EL (cell line): ENCODE results near the gene GCG.

Experiments
- DNase-seq: peaks from one replicate; pipeline ENCODE4 v3.0.0-alpha.2; 2016

Gene GCG

GRCh38 chr2:162148956-162149355, 3.1 kb downstream of the GCG start:
- DNase-seq, result no peak

- no peak for DNase-seq
Measured at GRCh38 chr2:162143969-162144368, 8.1 kb downstream of the GCG start.

GRCh38 chr2:162138310-162138709, 13.7 kb downstream of the GCG start:
- no peak for DNase-seq

GRCh38 chr2:162127422-162127821, 24.6 kb downstream of the GCG start:
- no peak for DNase-seq

- DNase-seq, result no peak
Measured at GRCh38 chr2:162126527-162126926, 25.5 kb downstream of the GCG start.

GRCh38 chr2:162126111-162126519, 25.9 kb downstream of the GCG start:
- DNase-seq, result no peak

- no peak for DNase-seq
Measured at GRCh38 chr2:162125138-162125537, 26.9 kb downstream of the GCG start.

- peak; percentile 60 for DNase-seq
Measured at GRCh38 chr2:162123806-162124758, 28.0 kb downstream of the GCG start.

GRCh38 chr2:162118166-162119031, 33.6 kb downstream of the GCG start:
- peak; percentile 86 for DNase-seq

GRCh38 chr2:162116352-162116751, 35.7 kb downstream of the GCG start:
- DNase-seq, result peak; percentile 4

- no peak for DNase-seq
Measured at GRCh38 chr2:162115076-162115475, 37.0 kb downstream of the GCG start.

GRCh38 chr2:162114271-162114670, 37.8 kb downstream of the GCG start:
- peak; percentile 11 for DNase-seq

- peak; percentile 70 for DNase-seq
Measured at GRCh38 chr2:162113776-162114168, 38.3 kb downstream of the GCG start.

- DNase-seq, result no peak
Measured at GRCh38 chr2:162113088-162113775, 38.8 kb downstream of the GCG start.

GRCh38 chr2:162111958-162112850, 39.8 kb downstream of the GCG start:
- DNase-seq, result no peak

GRCh38 chr2:162107361-162107901, 44.6 kb downstream of the GCG start:
- no peak for DNase-seq

GRCh38 chr2:162106746-162107145, 45.3 kb downstream of the GCG start:
- no peak for DNase-seq

- DNase-seq, result peak; percentile 30
Measured at GRCh38 chr2:162106146-162106551, 45.9 kb downstream of the GCG start.

- no peak for DNase-seq
Measured at GRCh38 chr2:162103443-162104009, 48.5 kb downstream of the GCG start.

GRCh38 chr2:162100579-162100978, 51.5 kb downstream of the GCG start:
- DNase-seq, result no peak

GRCh38 chr2:162099836-162100235, 52.2 kb downstream of the GCG start:
- DNase-seq, result no peak
